ENCODE measurements around the gene ZNF768.
A peak's percentile ranks its signal among the peaks of the same experiment; 100 is the strongest.
"Not testable (repeated sequence)": the region's sequence is repeated elsewhere in the genome, so short reads cannot be mapped to it uniquely, and the experiment has no call there.

Gene ZNF768

DNA sequence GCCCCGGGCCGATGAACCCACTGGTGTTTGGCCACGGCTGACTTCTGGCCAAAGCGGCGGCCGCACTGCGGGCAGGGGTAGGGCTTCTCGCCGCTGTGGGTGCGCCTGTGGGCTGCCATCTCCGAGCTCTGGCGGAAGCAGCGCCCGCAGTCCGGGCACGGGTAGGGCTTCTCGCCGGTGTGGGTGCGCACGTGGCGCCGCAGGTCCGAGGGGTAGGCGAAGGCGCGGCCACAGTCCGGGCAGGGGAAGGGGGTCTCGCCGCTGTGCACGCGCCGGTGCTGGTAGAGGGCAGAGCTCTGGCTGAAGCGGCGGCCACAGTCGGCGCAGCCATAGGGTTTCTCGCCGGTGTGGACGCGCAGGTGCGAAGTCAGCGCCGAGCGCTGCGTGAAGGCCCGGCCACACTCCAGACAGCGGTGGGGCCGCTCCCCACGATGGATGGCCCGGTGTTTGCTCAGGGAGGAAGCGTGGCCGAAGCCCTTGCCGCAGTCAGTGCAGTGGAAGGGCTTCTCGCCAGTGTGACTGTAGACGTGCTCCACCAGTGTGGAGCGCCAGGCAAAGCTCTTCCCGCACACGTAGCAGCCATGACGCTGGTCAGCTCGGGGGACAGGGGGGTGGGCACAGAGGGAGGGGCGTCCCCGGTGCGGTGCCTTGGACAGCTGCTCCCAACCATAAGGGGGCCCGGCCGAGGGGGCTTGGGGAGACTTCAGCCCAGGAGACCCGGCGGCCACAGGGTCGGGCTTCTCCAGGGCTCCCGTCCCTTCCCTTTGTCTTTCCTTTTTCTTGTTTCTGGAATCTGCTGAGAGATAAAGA lies 29.2 kb upstream of the ZNF768 start:
- no peak for DNase-seq

DNA sequence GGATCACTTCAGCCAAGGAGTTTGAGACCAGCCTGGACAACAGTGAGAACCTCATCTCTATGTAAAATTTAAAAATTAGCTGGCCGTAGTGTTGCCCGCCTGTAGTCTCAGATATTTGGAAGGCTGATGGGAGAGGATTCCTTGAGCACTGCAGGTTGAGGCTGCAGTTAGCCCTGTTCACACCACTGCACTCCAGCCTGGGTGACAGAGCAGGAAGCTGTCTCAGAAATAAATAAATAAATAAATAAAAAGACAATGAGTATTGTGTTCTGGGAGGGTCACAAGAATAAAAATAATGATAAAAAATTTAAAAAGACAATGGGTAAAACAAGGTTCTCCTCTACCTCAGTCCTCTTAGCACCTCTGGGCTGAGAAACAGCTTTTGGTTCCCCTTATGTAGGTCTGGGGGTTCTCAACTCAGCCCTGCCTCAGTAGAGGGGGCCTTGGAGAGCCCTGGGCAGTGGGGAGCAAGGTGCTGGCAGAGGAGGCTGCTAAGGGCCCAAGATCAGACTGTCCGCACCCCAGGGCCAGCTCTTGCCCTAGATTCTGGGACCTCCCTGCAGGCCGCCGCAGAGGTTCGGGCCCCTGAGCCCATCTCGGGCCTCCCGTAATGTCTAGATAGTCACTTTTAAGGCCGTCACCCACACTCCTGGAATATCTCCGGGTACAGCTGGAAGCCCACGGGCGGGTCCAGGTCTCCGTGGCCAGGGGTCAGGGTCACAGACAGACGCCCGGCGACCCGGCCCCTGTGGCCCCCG lies 28.4 kb upstream of the ZNF768 start:
- no peak for DNase-seq

DNA sequence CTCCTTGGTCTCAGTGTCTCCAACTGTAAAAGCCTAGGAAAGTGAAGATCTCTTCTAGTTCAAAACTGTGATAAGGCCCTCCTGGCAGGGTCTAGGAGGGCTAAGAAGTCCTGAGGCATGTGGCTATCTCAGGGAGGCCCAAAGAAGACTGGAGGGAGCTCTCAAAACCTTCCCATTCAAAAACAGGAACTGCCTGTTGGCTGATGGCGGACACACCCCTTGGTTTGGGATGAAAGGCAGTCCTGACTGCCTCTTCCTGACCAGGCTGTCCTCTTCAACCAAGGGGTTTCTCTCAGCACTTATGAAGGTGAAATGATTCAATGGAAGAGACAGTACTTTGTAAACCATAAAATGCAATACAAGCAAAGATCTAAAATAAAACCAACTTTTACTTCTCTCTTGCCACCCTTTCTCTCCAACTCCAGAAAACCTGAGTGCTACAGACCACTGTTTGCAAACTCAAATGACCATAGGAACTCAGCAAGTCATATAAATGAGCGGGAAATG lies 27.1 kb upstream of the ZNF768 start:
- no peak for DNase-seq

DNA sequence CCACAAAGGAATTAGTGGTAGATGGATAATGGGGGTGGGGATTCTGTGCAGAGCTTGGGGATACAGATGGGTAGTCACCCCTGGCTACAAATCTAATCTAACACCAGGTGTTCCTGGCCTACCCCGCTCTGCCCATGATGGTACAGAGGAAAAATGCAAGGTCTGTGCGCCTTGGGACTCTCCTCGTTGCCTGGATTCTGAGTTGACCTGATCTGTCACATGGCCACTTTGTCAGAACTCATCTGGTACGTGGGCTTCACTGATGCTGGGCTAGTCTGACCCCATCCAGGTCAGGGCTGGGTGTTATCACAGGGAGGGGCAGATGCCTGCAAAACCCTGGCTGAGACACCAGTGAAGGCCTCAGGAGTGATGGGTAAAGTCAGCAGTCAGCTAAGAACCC lies 26.6 kb upstream of the ZNF768 start:
- no peak for DNase-seq

DNA sequence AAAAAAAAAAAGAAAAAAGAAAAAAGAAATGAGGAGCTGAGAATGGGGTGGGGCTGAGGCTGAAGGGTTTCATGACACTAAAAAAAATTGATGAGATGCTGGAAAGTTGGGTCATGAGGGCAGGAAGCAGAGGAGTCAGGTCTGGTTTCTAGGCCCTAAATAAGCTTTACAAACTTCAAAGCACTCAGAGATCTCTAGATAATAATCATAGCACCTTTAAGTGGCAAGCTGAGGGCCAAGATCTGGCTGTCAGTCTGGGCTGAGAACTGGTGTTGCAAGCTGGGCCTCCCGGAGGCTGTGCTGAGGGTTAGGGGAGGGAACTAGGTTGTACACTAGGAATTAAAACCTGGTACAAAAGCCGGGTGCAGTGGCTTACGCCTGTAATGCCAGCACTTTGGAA lies 25.4 kb upstream of the ZNF768 start:
- DNase-seq = no peak

DNA sequence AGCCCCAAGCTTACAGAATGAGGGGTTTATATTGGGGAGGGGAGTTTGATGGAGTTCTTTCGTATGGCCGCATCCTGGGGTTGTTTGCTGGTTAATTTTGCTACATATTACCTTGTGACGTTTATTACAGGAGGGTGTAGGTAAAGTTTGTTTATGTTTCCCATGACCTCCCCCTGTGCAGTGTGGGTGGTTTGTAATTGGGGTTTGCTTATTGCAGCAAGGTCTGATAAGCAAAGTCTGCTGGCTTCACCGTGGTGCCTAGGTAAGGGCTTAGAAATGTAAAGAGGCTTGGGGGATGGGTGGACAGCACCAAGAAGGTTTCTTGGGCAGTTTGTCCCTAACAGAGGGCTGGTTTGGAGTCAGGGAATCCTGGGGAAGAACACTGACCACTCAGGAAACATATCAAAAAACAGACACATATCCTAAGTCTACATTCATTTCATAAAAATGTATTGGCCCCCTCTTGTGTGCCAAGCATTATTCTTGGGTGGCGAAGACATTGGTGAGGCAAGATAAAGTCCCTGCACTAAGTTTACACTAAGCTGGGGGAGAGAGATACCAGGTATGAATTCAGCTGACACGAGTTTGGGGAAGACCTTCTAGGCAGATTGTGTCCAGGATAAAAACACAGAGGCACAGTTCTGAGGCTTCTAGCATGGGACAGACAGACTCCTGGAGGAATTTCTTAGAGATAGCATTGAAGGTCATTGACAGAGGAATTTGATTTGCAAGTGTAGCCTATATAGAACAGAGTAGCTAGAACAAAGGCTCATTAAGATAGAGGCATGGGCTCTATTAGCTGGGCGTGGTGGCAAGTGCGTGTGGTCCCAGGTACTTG lies 22.3 kb upstream of the ZNF768 start:
- DNase-seq = no peak

DNA sequence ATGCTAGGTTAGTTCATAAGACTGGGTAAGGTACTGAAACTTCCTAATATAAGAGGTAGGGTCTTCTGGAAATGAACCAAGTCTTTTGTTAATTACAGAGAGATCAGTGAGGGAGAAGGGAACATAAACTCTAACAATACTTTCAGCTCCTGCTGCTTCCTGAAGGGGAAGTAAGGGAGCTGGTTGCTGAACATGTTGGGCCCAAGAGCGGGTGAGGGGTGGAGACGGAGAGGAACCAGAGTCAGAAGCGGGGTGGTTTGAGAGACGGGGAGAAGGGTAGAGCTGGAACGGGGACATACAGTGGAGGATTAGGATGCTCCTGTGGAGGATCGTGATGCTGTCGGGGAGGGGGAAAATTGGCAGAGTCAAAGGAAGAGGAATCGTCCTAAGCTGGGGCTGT lies 19.7 kb upstream of the ZNF768 start:
- no peak for DNase-seq

DNA sequence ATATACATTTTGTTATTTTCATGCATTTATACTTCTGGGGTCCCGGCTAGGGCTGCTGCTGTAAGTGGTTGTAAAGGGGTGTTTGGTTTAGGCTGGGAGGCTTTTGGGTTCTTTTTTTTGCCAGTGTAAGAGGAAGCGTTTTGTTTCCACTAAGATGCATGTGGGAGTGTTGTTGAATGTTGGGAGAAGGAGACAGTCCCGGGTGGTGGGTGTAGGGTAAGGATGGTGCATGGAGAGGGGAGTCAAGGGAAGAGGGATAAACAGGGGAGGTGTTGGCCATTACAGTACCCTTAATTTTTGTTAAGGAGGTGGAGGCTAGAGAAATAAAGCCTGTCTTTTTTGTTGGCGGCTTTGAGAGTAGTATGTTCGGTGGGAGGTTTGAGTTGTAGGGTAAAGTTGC lies 16.7 kb upstream of the ZNF768 start:
- DNase-seq = no peak

DNA sequence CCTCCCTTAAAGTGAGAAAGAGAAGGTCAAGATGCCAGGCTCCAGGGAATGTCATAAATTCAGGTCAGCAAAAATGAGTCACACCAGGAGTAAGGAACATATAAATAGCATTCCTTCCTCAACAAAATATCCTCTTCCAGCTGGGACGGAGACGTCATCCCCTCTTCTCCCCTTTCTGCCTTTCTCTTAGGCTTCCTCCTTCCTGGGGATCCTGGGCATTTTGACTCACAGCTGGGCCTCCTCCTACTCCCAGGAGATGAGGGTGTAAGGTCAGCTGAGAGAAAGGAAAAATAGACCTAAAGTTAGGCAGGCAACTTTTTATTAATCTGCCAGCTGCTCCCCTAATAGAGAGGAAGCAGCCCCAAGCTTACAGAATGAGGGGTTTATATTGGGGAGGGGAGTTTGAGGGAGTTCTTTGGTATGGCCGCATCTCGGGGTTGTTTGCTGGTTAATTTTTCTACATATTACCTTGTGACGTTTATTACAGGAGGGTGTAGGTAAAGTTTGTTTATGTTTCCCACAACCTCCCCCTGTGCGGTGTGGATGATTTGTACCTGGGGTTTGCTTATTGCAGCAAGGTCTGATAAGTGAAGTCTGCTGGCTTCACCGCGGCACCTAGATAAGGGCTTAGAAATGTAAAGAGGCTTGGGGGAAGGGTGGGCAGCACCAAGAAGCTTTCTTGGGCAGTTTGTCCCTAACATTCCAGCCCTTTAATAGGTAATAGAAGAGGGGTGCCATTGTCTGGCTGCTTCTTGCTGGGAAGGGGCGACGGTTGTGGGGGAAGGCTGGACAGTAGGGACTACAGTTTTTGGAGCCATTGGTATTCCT lies 15.3 kb upstream of the ZNF768 start:
- no peak for DNase-seq

DNA sequence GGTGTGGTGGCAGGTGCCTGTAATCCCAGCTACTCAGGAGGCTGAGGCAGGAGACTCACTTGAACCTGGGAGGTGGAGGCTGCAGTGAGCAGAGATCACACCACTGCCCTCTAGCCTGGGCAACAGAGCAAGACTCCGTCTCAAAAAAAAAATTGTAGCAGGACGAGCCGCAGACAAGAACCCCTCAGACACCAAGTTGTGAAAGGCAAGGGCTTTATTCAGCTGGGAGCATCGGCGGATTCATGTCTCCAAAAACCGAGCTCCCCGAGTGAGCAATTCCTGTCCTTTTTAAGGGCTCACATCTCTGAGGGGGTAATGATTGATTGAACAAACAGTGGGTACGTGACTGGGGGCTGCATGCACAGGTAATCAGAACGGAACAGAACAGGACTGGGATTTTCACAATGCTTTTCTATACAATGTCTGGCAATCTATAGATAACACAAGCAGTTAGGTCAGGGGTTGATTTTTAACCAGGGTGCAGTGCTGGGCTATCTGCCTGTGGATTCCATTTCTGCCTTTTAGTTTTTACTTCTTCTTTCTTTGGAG lies 14.6 kb upstream of the ZNF768 start:
- DNase-seq = not testable (repeated sequence)

DNA sequence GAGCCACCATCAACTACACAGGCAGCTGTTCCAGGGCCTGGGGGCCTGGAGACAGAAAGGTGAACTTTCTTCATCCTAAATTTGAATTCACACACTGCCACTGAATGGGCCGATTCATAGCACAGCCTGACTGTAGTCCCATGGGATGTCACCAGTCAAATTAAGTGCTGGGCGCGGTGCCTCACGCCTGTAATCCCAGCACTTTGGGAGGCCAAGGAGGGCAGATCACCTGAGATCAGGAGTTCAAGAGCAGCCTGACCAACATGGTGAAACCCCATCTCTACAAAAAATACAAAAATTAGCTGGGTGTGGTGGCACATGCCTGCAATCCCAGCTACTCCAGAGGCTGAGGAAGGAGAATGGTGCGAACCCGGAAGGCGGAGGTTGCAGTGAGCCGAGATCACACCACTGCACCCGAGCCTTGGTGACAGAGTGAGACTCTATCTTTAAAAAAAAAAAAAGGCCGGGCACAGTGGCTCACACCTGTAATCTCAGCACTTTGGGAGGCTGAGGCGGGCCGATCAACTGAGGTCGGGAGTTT lies 13.7 kb upstream of the ZNF768 start:
- not testable (repeated sequence) for DNase-seq

DNA sequence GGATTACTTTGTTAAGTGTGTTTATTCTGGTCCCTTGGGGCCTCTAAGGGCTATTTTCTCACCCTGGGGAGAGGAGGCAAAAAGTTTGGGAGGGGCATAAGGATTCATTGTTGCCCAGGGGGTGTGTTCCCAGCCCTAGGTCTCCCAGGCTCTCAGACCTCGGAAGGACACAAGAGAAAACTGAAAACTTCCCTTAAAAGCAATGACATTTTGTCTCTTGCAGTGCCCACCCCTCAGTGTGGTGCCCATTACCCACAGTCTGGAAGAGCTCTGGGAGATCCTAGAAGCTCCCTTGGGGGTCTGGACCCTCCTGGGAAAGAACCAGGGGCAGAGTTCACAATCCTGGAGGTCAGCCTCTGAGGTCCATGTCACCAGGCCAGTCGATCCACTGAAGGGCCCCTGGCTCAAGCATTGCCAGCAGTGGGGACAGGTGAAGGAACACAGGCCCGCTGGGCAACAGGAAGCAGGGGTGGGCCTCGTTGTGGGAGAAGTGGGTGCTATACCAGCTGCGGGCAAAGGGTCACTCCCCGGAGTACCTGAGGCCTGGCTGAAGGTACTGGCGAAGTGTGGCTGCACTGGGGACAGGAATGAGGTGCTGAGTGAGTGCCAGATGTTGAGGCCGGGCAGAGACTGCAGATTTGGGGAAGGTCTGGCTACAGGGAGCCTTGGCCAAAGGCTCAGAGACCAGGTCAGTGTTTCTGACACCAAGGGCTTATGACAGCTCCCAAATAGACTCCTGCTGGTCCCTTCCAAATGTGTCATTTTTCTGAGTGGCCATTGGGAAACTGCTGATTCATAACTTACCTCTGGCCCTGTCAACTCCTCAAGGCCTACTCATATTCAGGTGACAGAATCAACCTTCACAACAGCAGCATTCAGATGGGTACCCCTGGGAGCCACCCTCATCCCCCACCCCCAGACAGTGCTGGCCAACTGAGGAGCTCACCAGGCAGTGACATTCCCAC lies 12.9 kb upstream of the ZNF768 start:
- no peak for DNase-seq

DNA sequence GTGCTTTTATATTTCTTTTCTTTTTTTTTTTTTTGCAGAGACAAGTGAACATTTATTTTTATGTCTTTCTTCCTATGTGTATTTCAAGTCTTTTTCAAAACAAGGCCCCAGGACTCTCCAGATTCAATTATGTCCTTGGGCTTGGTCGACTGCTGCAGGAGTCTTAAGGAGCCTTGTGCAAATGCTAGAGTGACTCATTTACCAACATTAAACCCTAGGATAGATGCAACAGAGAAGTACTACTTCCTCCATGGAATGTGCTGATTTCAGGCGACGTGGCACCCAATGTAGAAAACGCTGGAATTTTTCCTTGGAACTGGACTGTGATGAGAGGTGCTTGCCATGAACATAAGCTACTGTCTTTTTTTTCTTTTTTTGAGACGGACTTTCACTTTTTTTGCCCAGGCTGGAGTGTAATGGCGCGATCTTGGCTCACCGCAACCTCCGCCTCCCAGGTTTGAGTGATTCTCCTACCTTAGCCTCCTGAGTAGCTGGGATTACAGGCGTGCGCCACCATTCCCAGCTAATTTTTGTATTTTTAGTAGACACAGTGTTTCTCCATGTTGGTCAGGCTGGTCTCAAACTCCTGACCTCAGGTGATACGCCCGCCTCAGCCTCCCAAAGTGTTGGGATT lies 10.1 kb upstream of the ZNF768 start:
- not testable (repeated sequence) for DNase-seq

DNA sequence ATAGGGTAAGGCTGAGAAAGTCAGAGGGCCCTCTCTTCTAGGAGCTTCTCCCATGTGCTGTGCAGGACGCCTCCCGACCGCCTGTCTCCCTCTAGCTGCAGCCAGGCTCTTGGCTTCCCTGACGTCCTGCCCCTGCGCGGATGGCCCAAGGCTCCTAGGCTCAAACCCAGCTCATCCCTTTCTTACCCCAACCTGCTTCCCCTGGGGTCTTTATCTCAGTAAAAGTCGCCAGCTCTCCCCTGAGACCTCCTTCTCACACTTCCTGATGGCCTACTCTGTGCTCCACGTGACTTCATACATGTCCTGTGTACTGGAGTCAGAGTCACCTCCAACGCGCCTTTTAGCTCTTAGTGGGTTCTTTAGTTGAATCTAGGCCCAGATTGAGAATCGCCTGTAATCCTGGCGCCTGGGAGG lies 9.4 kb upstream of the ZNF768 start:
- DNase-seq = peak; percentile 59

DNA sequence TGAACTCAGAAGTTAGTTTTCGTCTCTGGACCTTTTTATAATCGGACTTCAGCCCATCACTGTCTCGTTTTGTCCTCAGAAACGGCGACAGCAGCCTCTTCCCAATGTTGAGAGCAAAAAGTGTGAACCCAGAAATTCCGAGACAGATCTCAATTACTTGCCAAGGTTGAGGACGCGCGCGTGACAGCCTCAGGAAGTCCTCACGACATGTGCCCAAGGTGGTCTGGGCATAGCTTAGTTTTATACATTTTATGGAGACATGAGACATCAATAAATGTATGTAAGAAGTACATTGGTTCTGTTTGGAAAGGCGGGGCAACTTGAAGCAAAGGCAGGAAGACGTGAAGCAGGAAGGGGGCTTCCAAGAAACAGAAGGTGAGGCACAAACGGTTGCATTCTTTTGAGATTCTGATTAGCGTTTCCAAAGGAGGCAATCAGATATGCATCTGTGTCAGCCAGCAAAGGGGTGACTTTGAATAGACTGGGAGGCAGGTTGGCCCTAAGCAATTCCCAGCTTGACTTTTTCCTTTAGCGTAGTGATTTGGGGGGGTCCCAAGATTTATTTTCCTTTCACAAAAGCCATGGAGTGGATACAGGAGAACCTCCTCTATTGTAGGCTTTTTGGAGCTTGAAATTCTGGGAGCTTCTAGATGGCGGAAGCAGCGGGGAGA lies 8.9 kb upstream of the ZNF768 start:
- no peak for DNase-seq

DNA sequence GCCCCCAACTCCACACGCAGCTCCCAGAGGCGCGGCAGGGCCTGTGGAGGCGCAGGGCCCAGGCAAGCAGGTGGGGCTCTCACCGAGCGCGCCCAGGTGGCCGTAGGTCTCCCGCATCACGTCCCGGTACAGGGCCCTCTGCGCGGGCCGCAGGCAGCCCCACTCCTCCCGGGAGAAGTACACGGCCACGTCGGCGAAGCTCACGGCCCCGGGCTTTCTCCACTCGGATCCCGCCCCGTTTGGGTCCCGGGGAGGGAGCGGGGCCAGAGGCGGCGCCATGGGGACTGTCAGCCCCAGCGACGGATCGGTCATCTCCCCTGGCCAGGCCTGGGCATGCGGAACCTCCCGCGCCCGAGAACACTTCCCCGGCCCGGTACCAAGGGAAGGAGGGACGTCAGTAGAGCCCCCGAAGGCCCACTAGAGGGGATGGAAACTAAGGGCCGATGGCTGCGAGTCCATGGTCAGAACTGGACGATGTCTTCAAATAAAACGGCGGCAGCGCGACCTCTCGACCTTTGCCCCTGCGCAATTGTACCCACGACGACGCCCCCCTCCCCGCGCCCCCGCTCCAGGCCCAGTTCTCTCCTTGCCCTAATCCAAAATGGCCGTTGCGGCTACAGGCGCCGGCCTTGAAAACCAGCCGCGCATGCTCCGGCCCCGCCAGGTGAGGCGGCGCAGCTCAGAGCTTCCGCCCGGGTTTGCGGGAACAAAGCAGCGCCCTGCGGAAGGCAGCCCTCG lies 8.2 kb upstream of the ZNF768 start, which contains the start of gene ZNF747:
TSS of gene ZNF747 (minus strand) at position 491 of the 738 bp plus-strand sequence. CDS start at position 312, 179 bp downstream.
- DNase-seq = peak; percentile 85

DNA sequence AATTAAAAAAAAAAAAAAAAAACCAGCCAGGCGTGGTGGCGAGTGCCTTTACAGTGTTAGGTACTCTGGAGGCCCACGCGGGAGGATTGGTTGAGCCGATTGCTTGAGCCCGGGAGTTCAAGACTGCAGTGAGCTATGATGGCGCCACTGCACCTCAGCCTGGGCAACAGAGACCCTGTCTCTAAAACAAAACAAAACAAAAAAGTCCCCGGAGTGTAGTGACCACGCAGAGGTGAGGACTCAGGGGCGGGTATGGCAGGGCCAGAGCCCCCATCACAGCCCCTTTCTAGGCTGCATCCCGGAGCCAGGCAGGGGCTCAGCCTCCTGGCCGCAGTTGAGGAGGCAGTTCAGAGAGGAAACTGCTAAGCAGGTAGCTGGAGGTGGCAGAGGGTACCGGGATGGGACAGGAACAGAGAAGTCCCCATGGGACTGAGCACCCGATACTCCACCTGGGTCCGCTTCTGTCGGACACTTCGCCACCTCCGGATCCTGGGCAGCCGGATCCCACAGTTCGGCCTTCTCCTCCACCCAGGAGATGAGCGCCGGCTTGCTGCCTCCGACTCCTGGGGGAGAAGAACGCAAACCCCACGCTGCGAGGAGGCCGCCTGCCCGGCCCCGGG lies 7.5 kb upstream of the ZNF768 start:
- no peak for DNase-seq

DNA sequence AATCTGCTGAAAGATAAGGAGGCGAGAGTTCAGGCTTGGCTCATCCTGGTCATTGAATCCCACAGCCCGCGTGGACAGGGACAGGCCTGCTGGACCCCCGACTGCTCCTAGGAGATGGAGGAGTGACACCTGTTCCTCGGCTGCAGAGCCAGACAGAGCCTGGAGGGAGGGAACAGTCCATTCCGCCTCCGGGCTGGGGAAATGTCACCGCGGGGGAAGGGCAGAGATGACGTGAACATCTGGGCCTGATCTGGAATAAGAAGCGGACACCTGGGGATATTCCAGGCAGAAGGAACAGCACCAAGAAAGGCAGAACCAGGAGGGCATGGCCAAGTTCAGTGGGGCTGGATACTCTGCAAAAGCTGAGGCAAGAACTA lies 6.8 kb upstream of the ZNF768 start:
- no peak for DNase-seq
